ENCODE measurements around the gene CYBC1.
"Not testable (repeated sequence)": the region's sequence is repeated elsewhere in the genome, so short reads cannot be mapped to it uniquely, and the experiment has no call there.

GRCh38 chr17:82412081-82412480 lies 38.5 kb downstream of the CYBC1 start:
- TF ChIP-seq MAX (IDR thresholded peaks at IDR 0.05); RXRA (IDR thresholded peaks at IDR 0.05; ENCODE audit: insufficient read depth, low read depth, low read length); ATF3 (IDR thresholded peaks at IDR 0.05; ENCODE audit: insufficient read depth, low read depth, low read length); SIN3A (conservative IDR thresholded peaks at IDR 0.05 in 1 of 2, IDR thresholded peaks at IDR 0.05 in 1 of 2; ENCODE audit: low read depth in 1 of 2, low read length in 2 of 2); SP1 (IDR thresholded peaks at IDR 0.05; ENCODE audit: low read depth, low read length); MAFK (IDR thresholded peaks at IDR 0.05; ENCODE audit: low read depth, low read length): not testable (repeated sequence)

Data from H1 (cell line).